Measurements from ENCODE around the gene OSBPL5.
"Not testable (repeated sequence)": the region's sequence is repeated elsewhere in the genome, so short reads cannot be mapped to it uniquely, and the experiment has no call there.

OSBPL5 gene

DNA sequence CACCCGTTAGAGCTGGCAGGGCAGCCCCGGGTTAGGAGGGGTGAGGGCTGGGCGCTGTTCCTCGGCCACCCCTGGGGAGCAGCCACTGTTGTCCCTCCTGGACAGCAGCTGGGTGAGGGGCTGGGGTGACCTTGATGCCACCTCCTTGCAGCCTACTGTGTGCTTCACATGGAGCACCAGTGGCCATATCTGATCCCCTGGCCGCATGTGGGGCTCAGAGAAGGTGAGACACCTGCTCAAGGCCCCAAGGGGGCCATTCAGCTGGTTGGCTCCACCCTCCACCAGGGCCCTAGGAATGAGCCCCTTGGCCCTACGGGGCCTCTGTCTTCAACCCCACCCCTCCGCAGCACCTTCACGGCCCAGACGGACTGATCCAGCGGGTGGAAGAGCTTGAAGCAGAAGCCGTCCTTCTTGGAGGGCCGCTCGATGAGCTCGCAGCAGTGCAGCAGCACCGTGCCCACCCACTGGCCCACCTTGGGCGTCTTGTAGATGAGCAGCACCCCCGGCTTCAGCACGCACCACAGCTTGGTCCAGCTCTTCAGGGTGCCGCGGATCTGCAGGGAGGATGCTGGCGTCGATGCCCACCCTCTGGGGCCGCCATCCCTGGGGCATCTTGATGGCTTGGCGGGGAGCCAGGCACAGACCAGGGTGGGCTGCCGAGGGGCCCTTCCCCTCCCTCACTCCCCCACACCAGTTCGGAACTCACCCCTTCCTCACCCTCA is 44.9 kb downstream of the OSBPL5 start:
- no peak for DNase-seq (ENCODE audit: low read depth)

DNA sequence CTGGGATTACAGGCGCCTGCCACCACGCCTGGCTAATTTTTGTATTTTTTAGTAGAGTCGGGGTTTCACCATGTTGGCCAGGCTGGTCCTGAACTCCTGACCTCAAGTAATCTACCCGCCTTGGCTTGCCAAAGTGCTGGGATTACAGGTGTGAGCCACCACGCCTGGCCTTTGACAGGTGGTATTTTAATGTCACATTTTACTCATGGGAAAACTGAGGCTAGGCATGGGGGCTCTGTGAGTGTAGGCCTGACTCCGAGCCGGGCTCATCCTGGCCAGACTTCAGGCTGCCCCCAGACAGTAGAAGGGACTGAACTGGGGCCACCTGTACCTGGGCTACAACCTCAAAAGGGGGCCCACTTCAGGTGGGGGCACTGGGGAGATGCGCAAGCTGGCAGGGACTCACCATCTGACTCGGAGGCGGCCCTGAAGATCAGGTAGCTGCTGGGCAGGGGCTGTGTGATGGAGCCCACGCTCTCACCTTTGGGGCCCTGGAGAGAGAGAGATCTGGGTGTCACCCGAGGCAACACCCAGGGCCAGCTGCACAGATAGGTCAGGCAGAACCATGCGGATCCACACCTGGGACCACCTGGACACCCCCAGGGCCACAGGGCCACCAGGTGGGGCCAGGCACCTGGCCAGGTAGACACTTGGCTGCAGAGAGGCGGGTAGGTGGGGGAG is 45.8 kb downstream of the OSBPL5 start:
- DNase-seq (ENCODE audit: low read depth): no peak

- peak; percentile 75 for DNase-seq (ENCODE audit: low read depth)
Measured at GRCh38 chr11:3115321-3115720, 49.8 kb downstream of the OSBPL5 start.

DNA sequence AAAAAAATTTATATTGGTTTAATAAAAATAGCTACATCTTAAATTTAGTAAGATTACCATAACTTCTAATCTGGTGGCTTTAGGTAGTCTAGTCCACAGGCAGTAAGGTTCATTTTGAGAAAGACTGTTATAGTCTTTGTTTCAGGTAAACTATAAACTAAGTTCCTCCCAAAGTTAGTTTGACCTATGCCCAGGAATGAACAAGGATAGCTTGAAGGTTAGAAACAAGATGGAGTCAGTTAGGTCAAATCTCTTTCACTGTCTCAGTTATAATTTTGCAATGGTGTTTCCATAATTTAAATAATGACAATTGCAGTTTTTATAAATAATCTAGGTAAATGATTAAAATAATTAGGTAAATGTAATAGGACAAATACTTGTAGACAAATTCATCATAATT is 51.4 kb downstream of the OSBPL5 start:
- DNase-seq (ENCODE audit: low read depth): not testable (repeated sequence)

GRCh38 chr11:3111919-3112690 is 53.0 kb downstream of the OSBPL5 start:
- peak; percentile 81 for DNase-seq (ENCODE audit: low read depth)

DNA sequence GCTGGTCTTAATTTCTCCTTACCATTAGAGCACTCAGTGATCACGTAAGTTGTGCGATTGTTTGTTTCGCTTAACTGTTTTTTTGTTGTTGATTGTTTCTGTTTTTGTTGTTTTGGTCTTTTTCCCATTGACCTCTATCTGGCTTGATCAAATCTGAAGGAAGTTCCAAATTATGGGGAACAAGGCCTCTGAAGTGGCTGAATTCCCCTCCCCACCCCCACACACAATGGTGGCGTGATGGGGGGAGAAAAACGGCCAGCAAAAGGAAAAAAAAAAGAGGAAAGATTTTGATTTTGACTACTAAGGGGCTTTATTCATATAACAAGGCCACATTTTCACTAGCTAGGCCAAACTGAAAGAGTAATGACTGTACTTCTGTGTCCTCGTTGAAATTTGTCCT is 53.6 kb downstream of the OSBPL5 start:
- DNase-seq (ENCODE audit: low read depth): no peak

GRCh38 chr11:3109921-3110706 is 55.0 kb downstream of the OSBPL5 start:
- DNase-seq (ENCODE audit: low read depth): peak; percentile 37

GRCh38 chr11:3109434-3109833 is 55.7 kb downstream of the OSBPL5 start:
- no peak for DNase-seq (ENCODE audit: low read depth)

GRCh38 chr11:3108183-3108721 is 56.9 kb downstream of the OSBPL5 start:
- no peak for DNase-seq (ENCODE audit: low read depth)

GRCh38 chr11:3107608-3108182 is 57.4 kb downstream of the OSBPL5 start:
- DNase-seq (ENCODE audit: low read depth): no peak

DNA sequence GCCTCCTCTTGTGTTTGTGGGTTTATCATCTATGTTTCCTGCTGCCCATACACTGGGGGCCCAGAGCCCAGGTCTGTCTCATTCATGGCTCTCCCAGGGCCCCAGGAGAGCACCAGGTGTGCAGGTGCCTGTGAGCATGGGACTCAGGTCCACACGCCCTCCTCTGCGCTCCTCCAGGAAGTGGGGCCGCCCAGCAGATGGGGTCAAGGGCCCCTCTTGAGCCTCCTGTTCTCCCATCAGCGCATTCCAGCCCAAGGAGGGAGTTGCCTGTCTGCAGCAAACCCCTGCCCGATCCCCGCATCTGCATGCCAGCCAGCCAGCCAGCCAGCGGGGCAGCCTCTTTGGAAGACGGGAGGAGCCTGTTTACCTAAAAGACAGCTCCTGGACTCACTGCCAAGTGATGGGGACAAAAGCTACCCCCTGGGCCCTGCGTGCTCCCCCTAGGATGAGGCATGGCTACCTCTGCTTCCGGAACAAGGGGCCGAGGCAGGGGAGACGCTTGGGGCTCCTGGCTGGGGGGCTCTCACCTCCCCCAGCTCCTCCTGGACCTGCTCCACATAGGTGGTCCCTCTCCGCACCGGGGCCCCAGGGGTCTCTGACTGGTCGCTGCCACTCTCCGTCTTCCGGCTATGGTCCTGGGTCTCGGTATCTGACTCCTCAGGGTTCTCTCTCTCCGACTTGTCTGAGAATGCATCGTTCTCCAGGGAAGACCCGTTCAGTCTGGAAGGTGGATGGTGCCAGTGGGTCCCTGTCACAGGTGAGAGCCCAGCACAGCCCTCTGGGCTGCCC is 58.2 kb downstream of the OSBPL5 start:
- DNase-seq (ENCODE audit: low read depth): no peak

- no peak for DNase-seq (ENCODE audit: low read depth)
Measured at GRCh38 chr11:3105791-3106735, 59.0 kb downstream of the OSBPL5 start.

DNA sequence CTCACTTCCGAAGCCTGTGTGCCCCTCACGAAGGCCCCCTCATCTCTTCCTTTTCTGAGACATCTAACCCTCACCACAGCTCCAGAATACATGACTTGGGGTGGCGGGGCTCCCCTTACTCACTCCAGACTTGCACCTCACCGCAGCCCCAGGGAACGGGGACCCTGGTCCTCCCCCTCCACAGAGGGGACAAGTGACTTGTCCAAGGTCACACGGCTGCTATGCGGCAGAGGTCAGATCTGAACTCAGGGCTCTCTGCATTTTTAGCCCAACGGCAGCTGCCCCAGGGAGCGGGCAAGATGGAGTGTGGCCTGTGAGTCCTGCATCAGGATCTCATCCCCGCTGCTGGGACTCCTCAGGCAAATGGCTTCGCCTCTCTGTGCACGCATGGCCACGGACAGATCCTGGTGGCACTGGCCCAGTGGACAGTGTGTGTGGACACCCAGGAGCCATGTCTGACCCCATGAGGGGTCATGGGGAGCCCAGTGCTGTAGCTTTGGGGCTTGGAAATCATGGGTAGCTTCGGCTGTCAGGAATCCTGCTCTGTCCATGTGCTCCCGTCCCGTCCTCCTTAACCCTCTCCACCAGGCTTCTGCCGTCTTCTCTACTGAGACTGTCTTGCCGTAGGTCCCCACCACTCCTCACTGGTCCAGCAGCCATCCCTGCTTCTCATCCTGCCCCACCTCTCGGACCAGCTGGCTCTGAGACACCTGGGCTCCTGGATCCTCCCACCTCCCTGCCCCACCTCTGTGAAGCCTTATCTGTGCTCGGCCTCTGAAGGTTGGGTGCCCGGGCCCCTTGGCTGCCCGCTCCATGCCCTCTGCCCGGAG is 59.9 kb downstream of the OSBPL5 start:
- no peak for DNase-seq (ENCODE audit: low read depth)

- no peak for DNase-seq (ENCODE audit: low read depth)
Measured at GRCh38 chr11:3104051-3104714, 60.9 kb downstream of the OSBPL5 start.

- no peak for DNase-seq (ENCODE audit: low read depth)
Measured at GRCh38 chr11:3103076-3103475, 62.0 kb downstream of the OSBPL5 start.

DNA sequence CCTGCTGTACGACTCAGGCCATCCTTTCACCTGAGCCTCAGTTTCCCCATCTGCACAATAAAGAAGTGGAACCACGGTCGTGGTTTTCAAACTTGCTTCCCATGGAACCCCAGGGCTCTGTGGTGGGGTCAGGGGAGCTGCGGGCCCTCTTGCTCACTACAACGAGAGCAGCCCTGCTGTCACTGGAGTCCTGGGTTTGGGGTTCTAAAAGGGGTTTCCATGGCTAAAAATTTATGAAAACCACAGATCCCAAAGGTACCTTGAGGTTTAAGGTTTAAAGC is 62.5 kb downstream of the OSBPL5 start:
- DNase-seq (ENCODE audit: low read depth): no peak

- DNase-seq (ENCODE audit: low read depth): no peak
Measured at GRCh38 chr11:3101921-3102640, 63.0 kb downstream of the OSBPL5 start.

- DNase-seq (ENCODE audit: low read depth): no peak
Measured at GRCh38 chr11:3099178-3099577, 65.9 kb downstream of the OSBPL5 start.

Data from amniotic epithelial cell (primary cell).